Muscle layer of duodenum (tissue), 2 donors: ENCODE measurements around the gene KMT2B.

Source experiments
- H3K27ac ChIP-seq: one replicate; pipeline ENCODE4 v1.7.0; 2013; ENCODE audit warnings: mild to moderate bottlenecking, low read length
- H3K27me3 ChIP-seq: one replicate; pipeline ENCODE4 v1.7.0; 2013; ENCODE audit warnings: low read depth, mild to moderate bottlenecking, control low read depth, low read length
- H3K36me3 ChIP-seq, 2 donors: one replicate each; pipeline ENCODE4 v1.7.0; 2013; ENCODE audit warnings: low read length in 2 of 2, control low read depth in 1 of 2, mild to moderate bottlenecking in 1 of 2; ENCODE audit not compliant: insufficient read depth in 2 of 2, control insufficient read depth in 1 of 2
- H3K4me1 ChIP-seq, 2 donors: one replicate each; pipeline ENCODE4 v1.7.0; 2013; ENCODE audit warnings: low read length in 2 of 2, mild to moderate bottlenecking in 2 of 2, control low read depth in 1 of 2, moderate library complexity in 1 of 2; ENCODE audit not compliant: insufficient read depth in 2 of 2, control insufficient read depth in 1 of 2
- H3K4me3 ChIP-seq, 2 donors: one replicate each; pipeline ENCODE4 v1.7.0; 2013; ENCODE audit warnings: low read length in 2 of 2, low read depth in 1 of 2, mild to moderate bottlenecking in 1 of 2
- H3K9me3 ChIP-seq, 2 donors: one replicate each; pipeline ENCODE4 v1.7.0; 2013; ENCODE audit warnings: low read length in 2 of 2, control low read depth in 1 of 2, mild to moderate bottlenecking in 1 of 2; ENCODE audit not compliant: control insufficient read depth in 1 of 2
- donor health status: healthy.

KMT2B gene

GRCh38 chr19:35746531-35746930 lies 28.7 kb downstream of the KMT2B start:
- H3K4me1 ChIP-seq = peaks cover 14 to 41% of the 10 kb centered on the region in 2 donors
- H3K36me3 ChIP-seq = peaks cover 0 to 16% of the 10 kb centered on the region in 2 donors
- no peaks in the 10 kb centered on the region for H3K9me3 ChIP-seq
- H3K27ac ChIP-seq = peak overlapping the region; percentile 95
- no peaks in the 10 kb centered on the region for H3K27me3 ChIP-seq
- H3K4me3 ChIP-seq = peak overlapping the region; percentile 90 to 94

GRCh38 chr19:35748106-35749020 lies 30.6 kb downstream of the KMT2B start, which contains the start of gene LIN37:
TSS of gene LIN37 (plus strand) at chr19:35748576. CDS start at chr19:35748725, 149 bp downstream.
- no peaks in the 10 kb centered on the region for H3K9me3 ChIP-seq
- peaks cover 14 to 41% of the 10 kb centered on the region in 2 donors for H3K4me1 ChIP-seq
- peaks cover 8 to 24% of the 10 kb centered on the region in 2 donors for H3K36me3 ChIP-seq
- H3K4me3 ChIP-seq = peak within 1 kb of the TSS; percentile 76 to 98
- H3K27me3 ChIP-seq = no peaks in the 10 kb centered on the region
- H3K27ac ChIP-seq = peak within 1 kb of the TSS; percentile 86

DNA sequence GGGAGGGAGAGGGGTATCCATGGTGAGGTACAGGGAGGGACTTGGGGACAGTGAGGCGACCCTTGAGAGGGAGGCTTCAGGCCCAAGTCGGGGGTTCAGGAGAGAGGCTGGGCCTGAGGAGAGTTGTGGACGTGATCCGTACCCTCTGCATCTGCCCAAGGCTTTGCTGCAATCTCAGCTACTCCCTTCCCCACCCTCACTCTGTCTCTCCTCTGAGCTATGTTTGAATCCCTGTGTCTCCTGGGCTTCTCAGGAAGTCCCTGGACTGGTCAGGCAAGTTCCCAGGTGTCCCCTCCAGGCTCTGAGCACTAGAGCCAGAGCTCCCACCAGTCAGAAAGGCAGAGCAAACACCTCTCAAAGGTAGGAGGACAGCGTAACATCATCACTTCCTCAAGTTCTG lies 32.4 kb downstream of the KMT2B start:
- Histone ChIP-seq H3K4me1 (peaks cover 5 to 47% of the 10 kb centered on the region in 2 donors), H3K27ac (no peak overlapping the region), H3K27me3 (no peaks in the 10 kb centered on the region), H3K4me3 (no peak overlapping the region), H3K9me3 (no peaks in the 10 kb centered on the region), H3K36me3 (peaks cover 13 to 28% of the 10 kb centered on the region in 2 donors)

DNA sequence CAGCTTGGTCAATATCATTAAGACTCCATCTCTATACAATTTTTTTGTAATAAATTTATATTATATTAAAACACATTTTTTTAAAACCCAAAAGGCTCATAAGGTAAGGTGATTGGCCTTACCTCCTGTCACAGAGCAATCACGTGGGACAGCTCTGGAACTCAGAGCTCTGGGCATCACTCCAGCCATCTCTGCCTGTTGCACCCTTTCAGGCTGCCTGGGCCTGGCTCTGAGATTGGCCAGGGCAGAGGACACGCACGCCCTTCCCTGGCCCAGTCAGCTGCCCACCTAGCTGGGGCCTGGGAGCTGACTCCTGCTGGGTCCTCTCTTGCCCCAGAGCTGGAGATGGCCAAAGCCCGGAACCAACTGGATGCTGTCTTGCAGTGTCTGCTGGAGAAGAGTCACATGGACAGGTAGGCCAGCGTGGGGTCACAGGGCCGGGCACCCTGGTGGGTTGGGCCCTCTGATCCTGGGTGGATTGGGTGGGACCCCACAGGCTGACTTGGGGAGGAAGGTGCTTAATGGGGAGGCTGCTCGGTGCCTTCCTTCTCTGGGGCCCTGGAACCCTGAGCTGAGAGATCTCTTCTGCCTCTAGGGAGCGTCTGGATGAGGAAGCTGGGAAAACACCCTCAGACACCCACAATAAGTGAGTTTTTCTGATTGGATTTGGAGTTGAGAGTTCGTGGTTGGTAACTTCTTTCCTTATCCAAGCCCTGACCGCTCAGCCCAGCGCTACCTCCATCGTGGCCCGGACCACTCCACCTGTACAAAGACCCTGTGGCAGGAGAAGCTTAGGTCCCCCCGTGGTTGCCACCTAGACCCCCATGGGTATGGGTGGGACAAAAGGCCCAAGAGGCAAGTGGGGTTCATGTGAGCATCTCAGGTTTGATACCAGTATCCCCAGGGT lies 34.3 kb downstream of the KMT2B start:
- Histone ChIP-seq H3K27me3 (no peaks in the 10 kb centered on the region), H3K4me3 (no peak overlapping the region), H3K27ac (no peak overlapping the region), H3K4me1 (peaks cover 3 to 42% of the 10 kb centered on the region in 2 donors), H3K36me3 (peaks cover 13 to 30% of the 10 kb centered on the region in 2 donors), H3K9me3 (no peaks in the 10 kb centered on the region)

- Histone ChIP-seq H3K27ac (no peak overlapping the region), H3K27me3 (no peaks in the 10 kb centered on the region), H3K4me3 (no peak overlapping the region), H3K36me3 (peaks cover 13 to 32% of the 10 kb centered on the region in 2 donors), H3K4me1 (peaks cover 4 to 43% of the 10 kb centered on the region in 2 donors), H3K9me3 (no peaks in the 10 kb centered on the region)
Measured at GRCh38 chr19:35752746-35753350, 35.0 kb downstream of the KMT2B start.

GRCh38 chr19:35753634-35754369 lies 36.0 kb downstream of the KMT2B start:
- Histone ChIP-seq H3K27ac (no peak overlapping the region), H3K4me1 (peaks cover 4 to 45% of the 10 kb centered on the region in 2 donors), H3K36me3 (peaks cover 13 to 32% of the 10 kb centered on the region in 2 donors), H3K4me3 (no peak overlapping the region), H3K9me3 (no peaks in the 10 kb centered on the region), H3K27me3 (no peaks in the 10 kb centered on the region)

DNA sequence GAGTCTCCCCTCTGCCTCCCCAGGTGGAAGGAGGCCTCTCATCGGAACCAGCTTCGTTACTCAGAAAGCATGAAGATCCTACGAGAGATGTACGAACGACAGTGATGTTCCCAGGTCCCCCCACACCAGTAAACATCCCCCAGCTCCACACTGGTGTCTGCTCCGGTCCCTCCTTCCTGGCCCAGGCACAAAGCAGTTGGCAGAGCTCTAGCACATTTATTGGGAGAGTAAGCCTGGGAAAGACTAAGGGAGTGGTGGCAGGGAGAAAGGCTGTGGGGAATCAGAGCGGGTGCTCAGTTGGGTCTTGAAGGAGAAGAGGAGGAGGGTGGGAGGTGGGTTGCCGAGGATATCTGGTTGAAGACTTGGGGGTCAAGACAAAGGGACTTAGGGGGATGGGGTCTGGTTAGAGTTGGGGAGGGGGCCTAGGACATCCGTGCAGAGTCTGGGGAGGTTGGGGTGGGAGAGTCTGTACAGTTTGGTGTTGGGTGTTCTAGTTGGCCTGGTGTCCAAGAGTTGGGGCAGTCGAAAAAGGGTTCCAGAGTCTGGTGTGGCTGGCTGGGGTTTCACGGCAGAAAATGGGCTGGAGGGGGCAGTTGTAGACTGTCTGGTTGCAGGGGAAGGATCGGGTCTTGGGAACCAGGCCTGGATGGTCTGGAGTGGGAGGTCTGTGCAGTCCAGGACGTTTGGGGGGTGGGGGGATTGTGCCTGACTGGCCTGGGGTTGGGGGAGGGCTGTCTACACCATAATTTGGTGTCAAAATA lies 36.7 kb downstream of the KMT2B start:
- Histone ChIP-seq H3K36me3 (peaks cover 13 to 32% of the 10 kb centered on the region in 2 donors), H3K27ac (peak overlapping the region; percentile 63), H3K4me1 (peaks cover 4 to 46% of the 10 kb centered on the region in 2 donors), H3K9me3 (no peaks in the 10 kb centered on the region), H3K27me3 (no peaks in the 10 kb centered on the region), H3K4me3 (peak overlapping the region in 1 of 2 donors; percentile 93)

GRCh38 chr19:35755131-35755549 lies 37.3 kb downstream of the KMT2B start:
- Histone ChIP-seq H3K27me3 (no peaks in the 10 kb centered on the region), H3K4me3 (peak overlapping the region; percentile 30 to 93), H3K4me1 (peaks cover 4 to 46% of the 10 kb centered on the region in 2 donors), H3K27ac (peak overlapping the region; percentile 63), H3K36me3 (peaks cover 13 to 32% of the 10 kb centered on the region in 2 donors), H3K9me3 (no peaks in the 10 kb centered on the region)

DNA sequence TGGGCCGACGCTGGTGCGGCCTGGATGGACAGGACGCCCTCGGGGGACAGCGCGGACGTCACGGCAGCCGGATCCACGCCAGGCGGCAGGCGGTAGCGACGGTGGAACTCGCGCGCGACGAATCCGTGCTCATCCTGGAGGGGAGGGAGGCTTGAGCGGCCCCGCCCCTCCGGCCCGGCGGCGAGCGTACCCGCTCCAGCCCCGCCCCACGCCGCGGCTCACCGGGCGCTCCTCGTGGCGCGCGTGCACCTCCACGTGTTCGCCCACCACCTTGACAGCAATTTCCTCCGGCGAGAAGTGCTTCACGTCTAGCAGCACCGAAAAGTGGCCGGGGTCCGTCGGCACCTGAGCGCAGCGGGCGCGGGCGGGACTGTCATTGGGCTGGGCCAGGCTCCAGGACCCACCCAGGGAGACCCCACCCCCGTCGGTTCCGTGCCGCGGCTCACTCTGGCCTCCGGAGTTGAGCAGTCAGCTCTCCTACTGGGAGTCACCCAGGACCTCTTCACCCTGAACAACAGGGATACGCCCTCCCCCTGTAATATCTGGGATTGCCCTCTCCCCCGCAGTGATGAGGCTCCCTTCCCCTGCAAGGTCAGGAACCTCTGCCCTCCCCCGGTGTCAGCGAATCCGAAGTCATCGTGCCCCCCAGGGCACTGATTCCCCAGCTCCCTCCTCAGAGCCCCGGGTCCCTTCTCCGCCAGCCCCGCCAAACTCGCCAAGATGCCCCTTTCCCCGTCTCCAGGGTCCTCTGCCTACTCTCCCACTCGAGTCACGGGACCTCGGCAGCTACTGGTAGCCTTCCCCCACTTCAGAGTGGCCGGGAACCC lies 38.0 kb downstream of the KMT2B start:
- H3K27me3 ChIP-seq = no peaks in the 10 kb centered on the region
- peaks cover 4 to 46% of the 10 kb centered on the region in 2 donors for H3K4me1 ChIP-seq
- peak overlapping the region; percentile 100 for H3K27ac ChIP-seq
- no peaks in the 10 kb centered on the region for H3K9me3 ChIP-seq
- peaks cover 13 to 35% of the 10 kb centered on the region in 2 donors for H3K36me3 ChIP-seq
- peak overlapping the region; percentile 67 to 93 for H3K4me3 ChIP-seq
